Lung microvascular endothelial cell (primary cell): ENCODE measurements around the gene FRG2. TPM values are rescaled to one million over a fixed set of nuclear protein-coding genes. Genes with fewer than 3 reads are reported as not detected.
"Not testable (repeated sequence)": the region's sequence is repeated elsewhere in the genome, so short reads cannot be mapped to it uniquely, and the experiment has no call there.

Experiments
- DNase-seq, 2 donors: peaks; one replicate each; pipeline versions ENCODE4 v3.0.0 to v3.0.0-alpha.2; 2010; ENCODE audit warnings: low read depth in 2 of 2
- total RNA-seq: library from RNA; depleted of rRNA; stranded (reverse); fragments of >200 nt; gene quantifications from 2 replicates; pipeline ENCODE4 v1.2.1, GENCODE V29; 2014

FRG2 gene
- total RNA-seq, 1 donor from 2014 or later, result not detected

DNA sequence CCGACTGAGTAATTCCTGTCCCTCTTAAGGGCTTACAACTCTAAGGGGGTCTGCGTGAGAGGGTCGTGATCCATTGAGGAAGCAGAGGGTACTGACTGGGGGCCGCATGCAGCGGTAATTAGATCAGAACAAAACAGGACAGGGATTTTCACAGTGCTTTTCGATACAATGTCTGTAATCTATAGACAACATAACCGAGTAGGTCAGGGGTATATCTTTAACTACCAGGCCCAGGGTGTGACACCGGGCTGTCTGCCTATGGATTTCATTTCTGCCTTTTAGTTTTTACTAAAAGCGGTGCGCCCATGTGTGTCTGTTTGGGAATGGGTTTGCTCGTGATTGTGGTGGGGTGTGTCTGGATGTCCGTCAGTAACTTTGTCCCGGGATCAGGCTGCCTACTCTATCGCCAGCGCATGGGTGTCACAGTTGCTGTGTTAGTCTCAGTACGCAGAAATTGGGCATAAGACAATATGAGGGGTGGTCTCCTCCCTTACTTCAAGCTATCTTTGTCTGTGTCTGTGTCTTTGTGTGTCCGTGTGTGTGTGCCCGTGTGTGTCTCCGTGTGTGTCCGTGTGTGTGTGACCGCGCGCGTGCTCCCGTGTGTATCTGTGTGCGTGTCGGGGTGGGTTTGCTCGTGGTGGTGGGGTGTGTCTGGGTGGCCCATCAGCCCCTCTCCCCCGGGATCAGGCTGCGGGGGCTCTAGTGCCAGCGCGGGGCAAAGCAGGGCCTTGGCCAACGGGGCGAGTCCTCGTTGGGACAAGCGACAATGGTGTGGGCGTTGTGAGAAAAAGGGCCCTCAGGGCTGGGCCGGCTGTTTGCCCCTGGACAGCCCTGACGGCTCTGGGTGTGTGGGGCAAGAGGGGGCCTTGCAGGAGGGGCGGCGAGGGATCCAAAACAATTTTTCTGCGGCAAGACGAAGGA, 10.4 kb downstream of the FRG2 start:
- no peak for DNase-seq

DNA sequence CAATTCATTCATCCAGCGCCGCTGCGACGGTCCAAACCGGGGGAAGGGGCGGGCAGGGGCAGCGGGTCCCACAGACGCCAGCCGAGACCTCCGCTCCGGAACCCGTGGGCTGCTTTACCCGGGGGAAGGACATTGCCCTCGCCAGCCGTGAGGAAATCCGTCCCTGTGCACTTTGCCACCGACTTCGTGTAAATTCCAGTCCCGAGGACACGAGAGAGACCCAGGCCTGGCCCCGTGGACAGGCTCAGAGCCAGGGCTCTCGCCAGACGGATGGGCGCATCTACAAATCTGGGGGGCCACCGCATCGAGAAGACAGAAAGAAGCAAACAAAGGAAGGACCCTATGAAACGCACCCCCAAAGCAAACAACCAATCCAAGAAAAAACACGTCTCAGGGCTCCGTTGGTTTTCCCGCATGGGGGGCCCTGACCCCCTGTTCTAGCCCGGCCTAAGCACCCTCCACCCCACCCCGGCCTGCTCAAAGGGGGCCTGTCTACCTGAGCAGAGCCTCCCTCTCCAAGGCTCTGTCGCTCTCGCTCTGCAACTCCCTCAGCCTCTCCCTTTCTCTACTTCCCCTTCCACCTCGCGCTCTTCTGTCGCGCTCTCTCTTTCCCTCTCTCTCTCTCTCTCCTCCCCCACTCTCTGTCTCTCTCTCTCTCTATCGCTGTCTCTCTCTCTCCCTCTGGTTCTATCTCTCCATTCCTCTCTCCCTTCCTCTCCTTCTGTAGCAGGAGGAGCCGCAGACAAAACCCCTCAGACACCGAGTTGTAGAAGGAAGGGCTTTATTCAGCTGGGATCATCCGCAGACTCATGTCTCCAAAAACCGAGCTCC, 11.3 kb downstream of the FRG2 start:
- no peak for DNase-seq

DNA sequence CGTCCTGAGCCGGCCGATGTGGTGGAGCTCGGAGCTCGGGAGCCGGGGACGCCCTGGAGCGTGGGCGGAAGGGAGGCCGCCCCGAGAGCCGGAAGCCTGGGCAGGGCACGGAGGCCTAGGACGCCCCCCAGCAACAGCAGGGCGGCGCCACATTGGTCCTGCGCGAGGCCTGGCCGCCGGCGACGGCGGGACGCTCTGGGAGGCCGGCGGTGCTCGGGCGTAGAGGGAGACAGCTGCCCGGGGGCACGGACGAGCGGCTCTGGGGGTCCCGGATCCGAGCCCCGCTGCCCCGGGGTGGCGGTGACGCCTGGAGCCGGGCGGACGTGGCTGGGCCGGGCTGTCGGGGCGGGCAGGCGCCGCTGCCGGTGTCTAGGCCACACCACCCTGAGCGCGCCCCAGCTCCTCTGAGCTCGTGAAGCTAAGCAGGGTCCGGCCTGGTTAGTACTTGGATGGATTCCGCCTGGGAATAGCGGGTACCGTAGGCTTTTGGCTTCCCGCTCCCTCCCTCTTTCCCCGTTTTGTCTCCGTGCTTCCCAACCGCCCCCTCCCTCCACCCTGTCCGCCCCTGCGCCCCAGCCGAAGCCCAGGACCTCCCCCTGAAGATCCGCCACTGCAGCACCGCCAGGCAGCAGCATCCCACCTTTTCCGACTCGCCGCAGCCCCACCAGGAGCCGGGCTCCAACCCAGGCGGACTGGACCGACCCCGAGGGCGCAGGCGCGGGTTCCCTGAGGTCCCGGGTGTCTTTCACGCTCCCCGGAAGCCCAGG, 12.1 kb downstream of the FRG2 start:
- no peak for DNase-seq

DNA sequence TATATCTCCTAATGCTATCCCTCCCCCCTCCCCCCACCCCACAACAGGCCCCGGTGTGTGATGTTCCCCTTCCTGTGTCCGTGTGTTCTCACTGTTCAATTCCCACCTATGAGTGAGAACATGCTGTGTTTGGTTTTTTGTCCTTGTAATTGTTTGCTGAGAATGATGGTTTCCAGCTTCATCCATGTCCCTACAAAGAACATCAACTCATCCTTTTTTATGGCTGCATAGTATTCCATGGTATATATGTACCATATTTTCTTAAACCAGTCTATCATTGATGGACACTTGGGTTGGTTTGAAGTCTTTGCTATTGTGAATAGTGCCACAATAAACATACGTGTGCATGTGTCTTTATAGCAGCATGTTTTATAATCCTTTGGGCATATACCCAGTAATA, 37.1 kb downstream of the FRG2 start:
- not testable (repeated sequence) for DNase-seq

DNA sequence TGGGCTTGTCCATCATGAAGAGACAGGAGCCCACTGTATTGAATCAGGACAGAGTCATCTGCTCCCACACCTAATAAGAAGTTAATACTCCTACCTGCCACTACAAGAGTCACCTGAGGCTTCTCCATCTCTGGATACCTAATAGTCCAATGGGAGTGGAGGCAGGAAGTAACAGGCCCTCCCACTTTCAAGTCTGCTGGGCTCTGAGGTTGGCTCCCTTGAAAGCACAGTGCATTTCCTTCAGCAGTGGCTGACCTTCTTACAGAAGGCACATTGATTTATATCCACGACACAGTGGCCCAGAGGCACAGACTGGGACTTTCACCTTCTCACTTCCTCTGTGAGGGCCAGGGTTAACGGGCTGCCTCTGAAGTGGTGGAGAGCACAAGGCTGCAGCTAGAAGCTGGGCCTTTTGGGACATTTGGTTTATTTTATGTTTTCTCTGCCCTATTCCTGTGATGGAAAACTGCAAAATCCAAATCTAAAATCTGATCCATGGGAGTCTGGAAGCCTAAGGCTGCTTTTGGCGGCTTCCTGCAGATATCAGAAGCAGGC, 38.1 kb downstream of the FRG2 start:
- DNase-seq, result no peak

DNA sequence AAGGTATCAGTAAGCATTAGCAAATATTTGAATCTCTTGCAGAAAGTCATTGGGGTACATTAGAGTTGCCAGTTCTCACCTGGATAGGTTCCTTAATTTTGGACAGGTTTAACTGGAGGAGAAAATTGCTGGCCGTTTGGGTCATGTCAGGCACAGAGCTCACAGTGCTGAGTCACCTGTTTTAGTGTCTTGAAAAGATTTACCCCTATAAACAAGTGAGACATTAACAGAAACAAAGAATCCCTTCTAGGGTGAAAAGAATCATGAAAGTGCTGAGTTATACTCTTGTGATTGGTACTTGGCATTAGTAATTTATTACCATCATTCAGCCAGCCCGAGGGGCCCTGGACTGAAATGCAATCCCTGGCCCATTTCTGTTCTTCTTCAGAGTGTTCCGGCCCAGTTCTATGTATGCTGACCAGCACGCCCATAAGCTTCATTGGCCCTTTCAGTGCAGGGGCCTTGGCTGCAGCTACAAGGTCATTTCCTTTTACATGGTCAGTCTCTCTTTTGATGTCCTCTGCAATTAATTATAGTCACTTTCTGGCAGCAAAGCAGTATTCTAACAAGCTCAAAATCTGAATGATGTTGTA, 41.3 kb downstream of the FRG2 start:
- DNase-seq, result not testable (repeated sequence)

DNA sequence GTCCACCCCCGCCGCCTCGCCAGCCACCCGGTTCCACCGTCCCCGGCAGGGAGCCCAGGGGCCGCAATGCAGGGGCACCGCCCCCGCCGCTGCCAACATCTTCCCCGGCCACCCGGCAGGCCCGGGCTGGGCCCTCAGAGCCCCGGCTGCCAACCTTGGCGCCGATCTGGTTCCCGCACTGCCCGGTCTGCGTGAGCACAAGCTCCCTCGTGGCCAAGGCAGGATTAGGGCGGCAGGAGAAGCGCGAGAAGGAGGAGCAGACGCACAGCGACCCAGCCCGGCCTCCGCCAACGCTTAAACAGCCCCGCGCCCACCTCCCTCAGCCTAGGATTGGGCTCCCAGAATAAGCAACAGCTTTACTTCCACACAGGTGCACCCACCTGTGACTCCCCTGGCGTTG, 42.4 kb downstream of the FRG2 start:
- not testable (repeated sequence) for DNase-seq

DNA sequence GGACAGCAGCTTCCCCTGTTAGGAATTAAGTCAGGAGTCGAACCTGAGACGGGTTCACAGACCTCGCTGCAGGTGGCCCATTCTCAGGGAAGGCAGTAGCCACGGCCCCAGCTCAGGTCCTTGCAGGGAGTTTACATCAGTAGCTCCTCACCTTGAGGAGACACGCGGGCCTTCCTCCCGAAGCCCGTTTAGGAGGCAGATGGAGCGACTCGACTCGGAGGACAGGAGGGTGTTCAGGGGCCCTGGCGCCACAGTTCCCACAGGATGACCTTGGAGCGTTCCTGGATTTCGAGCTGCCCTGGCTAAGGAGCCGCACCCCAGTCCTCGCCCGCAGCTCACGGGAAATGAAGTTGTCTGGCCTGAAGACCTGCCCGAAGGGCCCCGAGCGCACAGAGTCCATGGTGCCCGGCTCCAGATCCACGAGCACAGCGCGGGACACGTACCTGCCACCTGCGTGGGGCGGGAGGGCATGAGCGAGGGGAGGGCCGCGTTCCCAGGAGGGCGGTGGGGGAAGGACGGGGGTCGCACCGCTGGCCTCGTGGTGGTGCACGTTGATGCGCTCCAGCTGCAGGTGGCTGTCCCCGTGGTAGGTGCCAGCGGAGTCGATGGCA, 43.0 kb downstream of the FRG2 start:
- DNase-seq, result not testable (repeated sequence)

DNA sequence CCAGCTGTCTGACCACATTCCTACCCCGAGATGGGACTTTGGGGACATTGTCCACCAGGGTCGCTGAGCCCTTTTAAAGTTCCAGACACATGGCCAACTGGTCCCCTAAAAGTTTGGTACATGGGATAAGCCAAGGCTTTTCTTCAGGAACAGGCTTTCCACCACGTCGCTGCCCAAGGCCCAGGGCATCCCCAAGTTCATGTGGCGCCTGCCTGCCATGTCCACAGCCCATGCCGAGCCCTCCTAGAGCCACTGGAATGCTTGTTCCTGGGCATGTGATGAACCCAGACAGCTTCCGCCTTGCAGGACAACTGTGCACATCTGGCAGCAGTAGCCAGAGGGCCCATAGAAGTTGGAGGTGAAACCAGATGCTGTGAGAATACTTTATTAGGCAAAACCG, 45.1 kb downstream of the FRG2 start:
- DNase-seq, result no peak

DNA sequence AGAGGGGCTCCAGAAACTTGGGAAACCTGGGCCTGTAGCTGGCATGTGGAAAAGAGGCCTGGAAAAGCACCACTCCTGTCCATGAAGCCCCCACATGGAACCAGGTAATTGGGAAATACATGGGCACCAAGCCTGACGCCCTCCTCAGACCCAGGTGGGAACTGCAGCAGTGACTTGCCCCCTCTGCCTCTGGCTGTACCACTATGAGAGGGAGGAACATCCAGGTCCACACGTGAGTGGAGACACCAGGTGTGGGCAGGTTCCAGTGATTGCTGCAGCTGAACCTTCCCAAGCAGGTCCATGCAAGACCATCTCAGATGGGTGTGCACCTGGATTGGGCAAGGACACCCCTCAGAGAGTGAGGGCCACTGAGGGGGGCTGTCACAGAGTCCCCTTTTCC, 46.8 kb downstream of the FRG2 start:
- not testable (repeated sequence) for DNase-seq

DNA sequence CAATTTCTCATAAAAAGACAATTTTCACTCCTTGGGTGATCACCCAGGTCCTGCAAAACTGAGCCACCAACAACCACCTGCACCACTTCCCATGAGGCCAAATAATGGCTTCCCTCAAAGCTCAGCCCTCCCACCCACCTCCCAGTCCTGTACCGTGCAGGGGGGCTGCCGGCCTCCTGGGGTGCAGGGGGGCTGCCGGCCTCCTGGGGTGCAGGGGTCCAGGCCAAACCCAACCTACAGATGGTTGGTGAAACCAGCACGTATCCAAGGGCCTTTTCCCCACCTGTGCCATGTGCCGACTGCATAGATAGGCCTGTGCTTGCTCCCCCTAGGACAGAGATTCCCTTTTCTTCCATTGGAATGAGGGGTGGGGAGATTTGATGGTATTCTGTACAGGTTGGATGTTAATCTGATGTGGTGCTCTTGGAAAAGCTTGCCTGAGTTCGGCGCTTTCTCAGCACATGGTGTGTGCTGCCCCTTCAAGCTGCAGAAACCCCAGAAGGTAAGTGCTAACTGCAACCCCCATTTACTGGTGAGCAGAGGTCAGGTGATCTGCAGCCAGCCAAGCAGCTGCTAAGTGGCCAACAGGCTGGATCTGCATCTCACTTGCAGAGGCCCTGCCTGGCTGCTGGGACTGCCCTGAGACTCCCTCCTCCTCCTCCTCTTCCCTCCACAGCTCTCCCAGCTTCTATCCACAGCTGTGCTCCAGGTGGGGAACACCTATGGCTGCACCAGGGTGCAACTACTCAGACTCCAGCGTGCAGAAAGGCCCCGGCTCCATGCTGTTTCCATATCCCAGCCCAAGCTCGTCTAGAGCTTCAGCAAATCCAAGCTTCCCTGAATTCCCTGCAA, 47.6 kb downstream of the FRG2 start:
- no peak for DNase-seq

Other genes with a start within 250 kb of the FRG2 start
- gene FRG1, start 86.4 kb downstream of the FRG2 start, total RNA-seq, result 21.8 and 24.0 TPM in 2 replicates
- gene DBET, start 37.2 kb upstream of the FRG2 start, total RNA-seq, result not detected in 2 replicates
- not detected in 2 replicates for gene DUX4, start 146.5 kb upstream of the FRG2 start, total RNA-seq